HEK293 (cell line): ENCODE data around the gene ITGB2.

Source experiments
- CTCF ChIA-PET: fragments of 350-600 bp; formaldehyde crosslinking; extraction: SDS; loops from one replicate; lab custom pipeline; 2021; ENCODE audit warnings: antibody characterized with exemption; lab: Yijun Ruan, JAX
- POLR2A ChIA-PET: fragments of 300-600 bp; formaldehyde crosslinking; extraction: SDS; loops from one replicate; lab custom pipeline; 2020; ENCODE audit warnings: antibody characterized with exemption, inconsistent platforms; lab: Yijun Ruan, JAX
- H3K27ac ChIP-seq: fragments of 200-500 bp; sonication (Bioruptor generic); 2 replicates; pipeline ENCODE4 v1.5.1; 2014; ENCODE audit warnings: low read depth, low read length, control low read depth, inconsistent platforms; ENCODE audit errors: extremely low read depth
- H3K36me3 ChIP-seq, 2 experiments: fragments of 200-500 bp in 1 of 2; sonication (Bioruptor generic) in 1 of 2; 1 replicate in 1 of 2; 2 replicates in 1 of 2; pipeline ENCODE4 v1.5.1; 2014 to 2017; ENCODE audit warnings: inconsistent platforms in 2 of 2, low read length in 2 of 2; ENCODE audit not compliant: control insufficient read depth in 2 of 2, insufficient read depth in 1 of 2
- H3K4me1 ChIP-seq: fragments of 200-500 bp; sonication (Bioruptor generic); 2 replicates; pipeline ENCODE4 v1.5.1; 2014; ENCODE audit warnings: mild to moderate bottlenecking, low read length, inconsistent platforms; ENCODE audit not compliant: control insufficient read depth, insufficient read depth
- H3K4me3 ChIP-seq: 2 replicates; pipeline ENCODE4 v1.5.1; 2011; ENCODE audit warnings: low read depth, mild to moderate bottlenecking, control low read depth, low read length, moderate library complexity
- H3K9me3 ChIP-seq: fragments of 200-500 bp; sonication (Bioruptor generic); 2 replicates; pipeline ENCODE4 v1.5.1; 2014; ENCODE audit warnings: low read depth, low read length, inconsistent platforms; ENCODE audit not compliant: control insufficient read depth, insufficient read depth
- BCL11A ChIP-seq: fragments of 450-650 bp; formaldehyde crosslinking; IDR thresholded peaks from 2 replicates; pipeline ENCODE4 v1.5.1; 2016; ENCODE audit warnings: low read depth, missing biosample characterization, missing genetic modification characterization
- BCL11B ChIP-seq: fragments of 450-650 bp; formaldehyde crosslinking; IDR thresholded peaks from 2 replicates; pipeline ENCODE4 v1.5.1; 2016; ENCODE audit warnings: low read depth, missing biosample characterization, missing genetic modification characterization
- GLIS1 ChIP-seq: fragments of 450-650 bp; formaldehyde crosslinking; IDR thresholded peaks from 2 replicates; pipeline ENCODE4 v1.5.1; 2016; ENCODE audit warnings: missing biosample characterization, missing genetic modification characterization
- KLF1 ChIP-seq: fragments of 450-650 bp; formaldehyde crosslinking; IDR thresholded peaks from 2 replicates; pipeline ENCODE4 v1.5.1; 2016; ENCODE audit warnings: missing biosample characterization, missing genetic modification characterization
- KLF17 ChIP-seq: fragments of 450-650 bp; formaldehyde crosslinking; IDR thresholded peaks from 2 replicates; pipeline ENCODE4 v1.5.1; 2016; ENCODE audit warnings: missing biosample characterization, missing genetic modification characterization
- KLF8 ChIP-seq: fragments of 450-650 bp; formaldehyde crosslinking; IDR thresholded peaks from 2 replicates; pipeline ENCODE4 v1.5.1; 2016; ENCODE audit warnings: missing biosample characterization, missing genetic modification characterization
- KLF9 ChIP-seq: fragments of 450-650 bp; formaldehyde crosslinking; IDR thresholded peaks from 2 replicates; pipeline ENCODE4 v1.5.1; 2016; ENCODE audit warnings: missing biosample characterization, missing genetic modification characterization, low read depth
- PATZ1 ChIP-seq: fragments of 450-650 bp; formaldehyde crosslinking; IDR thresholded peaks from 2 replicates; pipeline ENCODE4 v1.5.1; 2016; ENCODE audit warnings: missing biosample characterization, missing genetic modification characterization
- YY1 ChIP-seq: fragments of 450-650 bp; formaldehyde crosslinking; IDR thresholded peaks from 2 replicates; pipeline ENCODE4 v1.5.1; 2018; ENCODE audit warnings: missing biosample characterization, missing genetic modification characterization
- ZBTB17 ChIP-seq: fragments of 450-650 bp; formaldehyde crosslinking; IDR thresholded peaks from 2 replicates; pipeline ENCODE4 v1.5.1; 2016; ENCODE audit warnings: missing biosample characterization, missing genetic modification characterization
- ZBTB48 ChIP-seq: fragments of 450-650 bp; formaldehyde crosslinking; IDR thresholded peaks from 2 replicates; pipeline ENCODE4 v1.5.1; 2016; ENCODE audit warnings: missing biosample characterization, missing genetic modification characterization
- ZIC2 ChIP-seq: fragments of 450-650 bp; formaldehyde crosslinking; IDR thresholded peaks from 2 replicates; pipeline ENCODE4 v1.5.1; 2016; ENCODE audit warnings: missing biosample characterization, missing genetic modification characterization
- ZNF112 ChIP-seq: fragments of 450-650 bp; formaldehyde crosslinking; IDR thresholded peaks from 2 replicates; pipeline ENCODE4 v1.5.0; 2017; ENCODE audit warnings: missing biosample characterization, missing genetic modification characterization
- ZNF138 ChIP-seq: fragments of 450-650 bp; formaldehyde crosslinking; IDR thresholded peaks from 2 replicates; pipeline ENCODE4 v1.5.1; 2016; ENCODE audit warnings: missing biosample characterization, missing genetic modification characterization, borderline replicate concordance
- ZNF157 ChIP-seq: fragments of 450-650 bp; formaldehyde crosslinking; IDR thresholded peaks from 2 replicates; pipeline ENCODE4 v1.5.1; 2016; ENCODE audit warnings: missing biosample characterization, missing genetic modification characterization
- ZNF19 ChIP-seq: fragments of 450-650 bp; formaldehyde crosslinking; IDR thresholded peaks from 2 replicates; pipeline ENCODE4; 2016; ENCODE audit warnings: missing biosample characterization, missing genetic modification characterization, low read depth
- ZNF239 ChIP-seq: fragments of 450-650 bp; formaldehyde crosslinking; IDR thresholded peaks from 2 replicates; pipeline ENCODE4 v1.5.1; 2016; ENCODE audit warnings: missing biosample characterization, missing genetic modification characterization
- ZNF24 ChIP-seq: fragments of 450-650 bp; formaldehyde crosslinking; IDR thresholded peaks from 2 replicates; pipeline ENCODE4 v1.5.1; 2016; ENCODE audit warnings: missing biosample characterization, missing genetic modification characterization
- ZNF37A ChIP-seq: fragments of 450-650 bp; IDR thresholded peaks from 2 replicates; pipeline ENCODE4 v1.5.1; 2018; ENCODE audit warnings: missing biosample characterization, missing genetic modification characterization
- ZNF548 ChIP-seq: fragments of 450-650 bp; formaldehyde crosslinking; IDR thresholded peaks from 2 replicates; pipeline ENCODE4 v1.5.1; 2016; ENCODE audit warnings: missing biosample characterization, missing genetic modification characterization
- ZNF600 ChIP-seq: fragments of 450-650 bp; formaldehyde crosslinking; IDR thresholded peaks from 2 replicates; pipeline ENCODE4 v1.5.1; 2016; ENCODE audit warnings: missing biosample characterization, missing genetic modification characterization
- ZNF623 ChIP-seq: fragments of 450-650 bp; formaldehyde crosslinking; IDR thresholded peaks from 2 replicates; pipeline ENCODE4 v1.5.1; 2016; ENCODE audit warnings: missing biosample characterization, missing genetic modification characterization
- ZNF626 ChIP-seq: fragments of 450-650 bp; sonication (Bioruptor Pico); formaldehyde crosslinking; IDR thresholded peaks from 2 replicates; pipeline ENCODE4 v1.5.1; 2018; ENCODE audit warnings: missing biosample characterization, missing genetic modification characterization, inconsistent platforms
- ZNF658 ChIP-seq: fragments of 450-650 bp; formaldehyde crosslinking; IDR thresholded peaks from 2 replicates; pipeline ENCODE4; 2016; ENCODE audit warnings: missing biosample characterization, missing genetic modification characterization
- ZNF677 ChIP-seq: fragments of 450-650 bp; IDR thresholded peaks from 2 replicates; pipeline ENCODE4 v1.5.0; 2018; ENCODE audit warnings: missing biosample characterization, mild to moderate bottlenecking, missing genetic modification characterization, moderate library complexity
- ZNF747 ChIP-seq: fragments of 450-650 bp; formaldehyde crosslinking; IDR thresholded peaks from 2 replicates; pipeline ENCODE4 v1.5.1; 2016; ENCODE audit warnings: missing biosample characterization, missing genetic modification characterization
- ZNF785 ChIP-seq: fragments of 450-650 bp; formaldehyde crosslinking; IDR thresholded peaks from 2 replicates; pipeline ENCODE4 v1.5.1; 2016; ENCODE audit warnings: missing biosample characterization, missing genetic modification characterization
- ZNF843 ChIP-seq: fragments of 450-650 bp; formaldehyde crosslinking; IDR thresholded peaks from 2 replicates; pipeline ENCODE4 v1.5.1; 2016; ENCODE audit warnings: missing biosample characterization, missing genetic modification characterization
- ZXDB ChIP-seq: fragments of 450-650 bp; formaldehyde crosslinking; IDR thresholded peaks from 2 replicates; pipeline ENCODE4 v1.5.1; 2016; ENCODE audit warnings: missing biosample characterization, missing genetic modification characterization

Gene ITGB2

GRCh38 chr21:44872649-44873355 lies 47.9 kb downstream of the ITGB2 start (continued):
- TF ChIP-seq ZNF747 (tag by site-specific recombination) (no peak), KLF8 (peak; percentile 32; the same call in 1 of the 2 replicates), ZNF843 (tag by site-specific recombination) (no peak), GLIS1 (tag by site-specific recombination) (peak; percentile 79), ZBTB17 (peak; percentile 62), ZNF19 (tag by site-specific recombination) (no peak), ZNF600 (no peak), PATZ1 (tag by site-specific recombination) (0 out of 2 replicates have a peak, but pooled peaks have one; percentile 34), KLF9 (tag by site-specific recombination) (0 out of 2 replicates have a peak, but pooled peaks have one; percentile 30), ZNF24 (tag by site-specific recombination) (no peak), ZNF623 (tag by site-specific recombination) (no peak)

- CTCF ChIA-PET = interaction anchor here (0.5 to 1.1 kb wide), 5 partner anchors 60 to 264 kb away, joined by 3 to 4 read pairs (median 4); no protein-coding TSS in a partner anchor
- no peak overlapping the region; the same call in 1 of the 2 replicates for H3K27ac ChIP-seq
- peaks cover 28% of the 10 kb centered on the region for H3K4me1 ChIP-seq
Measured at GRCh38 chr21:44872323-44872648, 48.4 kb downstream of the ITGB2 start.

GRCh38 chr21:44871576-44872269 lies 49.0 kb downstream of the ITGB2 start:
- H3K9me3 ChIP-seq = no peaks in the 10 kb centered on the region
- H3K27ac ChIP-seq = no peak overlapping the region
- CTCF ChIA-PET = interaction anchor here (0.5 to 1.1 kb wide), 6 partner anchors 56 to 265 kb away, joined by 3 to 7 read pairs (median 4); no protein-coding TSS in a partner anchor
- POLR2A ChIA-PET = interaction anchor here (0.8 to 2.2 kb wide), 4 partner anchors 14 to 259 kb away, joined by 3 to 22 read pairs (median 11); partner anchors contain the start of genes SUMO3 and UBE2G2
- TF ChIP-seq ZNF785 (tag by site-specific recombination) (no peak), KLF17 (tag by site-specific recombination) (peak; percentile 72; the same call in 1 of the 2 replicates), ZNF112 (no peak), ZNF677 (tag by site-specific recombination) (no peak), BCL11B (tag by site-specific recombination) (no peak), KLF9 (tag by site-specific recombination) (0 out of 2 replicates have a peak, but pooled peaks have one; percentile 16), KLF1 (tag by site-specific recombination) (peak; percentile 89), YY1 (tag by site-specific recombination) (no peak), ZNF239 (tag by site-specific recombination) (no peak), ZNF658 (tag by site-specific recombination) (no peak), ZBTB48 (tag by site-specific recombination) (no peak), ZNF37A (no peak), ZNF157 (tag by site-specific recombination) (no peak), ZIC2 (tag by site-specific recombination) (peak; percentile 34)
- H3K4me3 ChIP-seq = peak overlapping the region; percentile 79
- peaks cover 28% of the 10 kb centered on the region for H3K4me1 ChIP-seq
- H3K36me3 ChIP-seq = no peaks in the 10 kb centered on the region; a peak in 1 of 3 replicates

More at GRCh38 chr21:44872323-44872648, 48.4 kb downstream of the ITGB2 start:
- TF ChIP-seq BCL11A (tag by site-specific recombination) (no peak), ZIC2 (tag by site-specific recombination) (peak; percentile 94), ZNF843 (tag by site-specific recombination) (no peak), ZNF138 (tag by site-specific recombination) (no peak), ZXDB (peak; percentile 59; the same call in 1 of the 2 replicates), ZNF548 (no peak), ZNF626 (tag by site-specific recombination) (no peak), BCL11B (tag by site-specific recombination) (peak; percentile 31; the same call in 1 of the 2 replicates)
- Histone ChIP-seq H3K4me3 (peak overlapping the region; percentile 79), H3K9me3 (no peaks in the 10 kb centered on the region), H3K36me3 (no peaks in the 10 kb centered on the region; a peak in 1 of 3 replicates)
- POLR2A ChIA-PET = interaction anchor here (0.8 to 2.2 kb wide), 6 partner anchors 14 to 259 kb away, joined by 3 to 22 read pairs (median 8); partner anchors contain the start of genes SUMO3 and UBE2G2
